Peyer's patch (tissue), 4 donors: ENCODE results near the gene FBLN1.

ENCODE experiments used
- POLR2A ChIP-seq, 2 donors: fragments of 450-650 bp; IDR thresholded peaks; one replicate each; pipeline ENCODE4 v1.5.1; 2017; ENCODE audit warnings: antibody characterized with exemption in 2 of 2, mild to moderate bottlenecking in 2 of 2, moderate library complexity in 2 of 2
- TF ChIP-seq, protein P1 (sequence below), 6 experiments: fragments of 450-650 bp in 4 of 6; fragments of 200-600 bp in 2 of 6; sonication (generic) in 1 of 6; IDR thresholded peaks; one replicate each; pipeline ENCODE4 v1.5.1; 2017 to 2019; ENCODE audit warnings: antibody characterized with exemption in 6 of 6, mild to moderate bottlenecking in 3 of 6, moderate library complexity in 1 of 6

DNA sequence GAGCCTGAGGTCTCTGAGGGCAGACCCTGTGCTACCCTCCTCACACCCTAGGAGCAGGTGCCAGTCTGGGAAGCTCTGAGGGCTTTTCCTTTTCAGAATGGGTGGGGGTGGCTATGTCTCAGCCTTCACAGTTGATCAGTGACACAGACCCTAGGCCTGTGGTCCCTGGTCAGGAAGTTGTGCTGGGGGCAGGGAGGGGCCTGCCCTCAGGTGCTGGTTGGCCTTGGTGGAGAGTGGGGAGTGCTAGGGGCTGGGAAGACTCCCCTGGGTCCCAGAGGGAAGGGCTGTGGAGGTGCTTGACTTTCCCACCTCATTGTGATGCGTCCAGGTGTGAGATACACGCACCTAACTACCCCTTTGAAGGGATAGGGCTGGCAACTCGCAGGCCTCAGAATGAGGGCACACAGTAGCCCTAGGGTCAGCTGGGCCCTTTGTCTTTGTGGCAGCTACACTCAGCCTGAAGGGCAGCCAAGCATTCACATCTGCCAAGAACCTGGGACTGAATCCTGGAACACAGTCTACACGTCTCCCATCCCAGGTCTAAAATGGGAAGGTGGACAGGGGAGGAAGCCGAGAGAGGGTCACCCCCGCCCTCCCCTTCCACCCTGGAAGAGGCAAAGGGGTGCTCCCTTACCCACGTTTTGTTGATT lies 137.7 kb downstream of the FBLN1 start:
- TF ChIP-seq, protein P1, sequence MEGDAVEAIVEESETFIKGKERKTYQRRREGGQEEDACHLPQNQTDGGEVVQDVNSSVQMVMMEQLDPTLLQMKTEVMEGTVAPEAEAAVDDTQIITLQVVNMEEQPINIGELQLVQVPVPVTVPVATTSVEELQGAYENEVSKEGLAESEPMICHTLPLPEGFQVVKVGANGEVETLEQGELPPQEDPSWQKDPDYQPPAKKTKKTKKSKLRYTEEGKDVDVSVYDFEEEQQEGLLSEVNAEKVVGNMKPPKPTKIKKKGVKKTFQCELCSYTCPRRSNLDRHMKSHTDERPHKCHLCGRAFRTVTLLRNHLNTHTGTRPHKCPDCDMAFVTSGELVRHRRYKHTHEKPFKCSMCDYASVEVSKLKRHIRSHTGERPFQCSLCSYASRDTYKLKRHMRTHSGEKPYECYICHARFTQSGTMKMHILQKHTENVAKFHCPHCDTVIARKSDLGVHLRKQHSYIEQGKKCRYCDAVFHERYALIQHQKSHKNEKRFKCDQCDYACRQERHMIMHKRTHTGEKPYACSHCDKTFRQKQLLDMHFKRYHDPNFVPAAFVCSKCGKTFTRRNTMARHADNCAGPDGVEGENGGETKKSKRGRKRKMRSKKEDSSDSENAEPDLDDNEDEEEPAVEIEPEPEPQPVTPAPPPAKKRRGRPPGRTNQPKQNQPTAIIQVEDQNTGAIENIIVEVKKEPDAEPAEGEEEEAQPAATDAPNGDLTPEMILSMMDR (IDR thresholded peaks at IDR 0.05), result no peak
- TF ChIP-seq POLR2A (IDR thresholded peaks at IDR 0.05), result no peak
